Muscle layer of colon (tissue), 2 donors: ENCODE measurements around the gene KAT7.
"Not testable (repeated sequence)": the region's sequence is repeated elsewhere in the genome, so short reads cannot be mapped to it uniquely, and the experiment has no call there.

ENCODE experiments used
- H3K27ac ChIP-seq: one replicate; pipeline ENCODE4 v1.7.0; 2013; ENCODE audit warnings: low read depth, mild to moderate bottlenecking, low read length, moderate library complexity
- H3K27me3 ChIP-seq, 2 donors: one replicate each; pipeline ENCODE4 v1.7.0; 2013; ENCODE audit warnings: low read length in 2 of 2, mild to moderate bottlenecking in 2 of 2; ENCODE audit not compliant: insufficient read depth in 2 of 2, control insufficient read depth in 1 of 2
- H3K36me3 ChIP-seq: one replicate; pipeline ENCODE4 v1.7.0; 2013; ENCODE audit warnings: mild to moderate bottlenecking, low read length; ENCODE audit not compliant: insufficient read depth
- H3K4me1 ChIP-seq: one replicate; pipeline ENCODE4 v1.7.0; 2013; ENCODE audit warnings: mild to moderate bottlenecking, low read length; ENCODE audit not compliant: insufficient read depth
- H3K4me3 ChIP-seq, 2 donors: one replicate each; pipeline ENCODE4 v1.7.0; 2013; ENCODE audit warnings: low read length in 2 of 2, low read depth in 1 of 2, mild to moderate bottlenecking in 1 of 2, moderate library complexity in 1 of 2
- H3K9ac ChIP-seq: one replicate; pipeline ENCODE4 v1.7.0; 2013; ENCODE audit warnings: low read length
- H3K9me3 ChIP-seq: one replicate; pipeline ENCODE4 v1.7.0; 2013; ENCODE audit warnings: mild to moderate bottlenecking, low read length
- donor health status: abdominal sarcoma.
- donor health status: Adenocarcinoma of cecum.

Gene KAT7

GRCh38 chr17:49749730-49750129 is 38.8 kb upstream of the KAT7 start:
- H3K4me1 ChIP-seq = peaks cover 23% of the 10 kb centered on the region
- H3K27ac ChIP-seq = no peak overlapping the region
- H3K36me3 ChIP-seq = peaks cover 5% of the 10 kb centered on the region
- H3K9me3 ChIP-seq = no peaks in the 10 kb centered on the region
- H3K27me3 ChIP-seq = no peaks in the 10 kb centered on the region
- no peak overlapping the region for H3K9ac ChIP-seq
- H3K4me3 ChIP-seq = no peak overlapping the region

DNA sequence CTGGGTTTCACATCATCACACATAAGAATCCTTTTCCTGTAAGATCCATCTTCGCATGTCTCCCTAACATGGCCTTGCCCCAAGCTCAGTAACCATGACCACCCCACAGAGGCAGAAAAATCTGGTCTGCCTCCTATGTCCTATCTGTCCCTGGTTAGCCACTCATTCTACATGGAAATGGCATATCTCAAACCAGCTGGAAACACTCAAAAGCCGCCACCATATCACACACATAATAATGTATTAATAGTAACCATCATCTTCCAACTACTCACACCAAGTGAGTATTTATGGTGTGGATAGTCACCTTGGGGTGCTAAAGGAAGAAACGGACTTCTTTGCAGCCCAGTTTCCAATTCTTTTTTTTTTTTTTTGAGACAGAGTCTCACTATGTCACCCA is 36.0 kb upstream of the KAT7 start:
- Histone ChIP-seq H3K27me3 (no peaks in the 10 kb centered on the region), H3K36me3 (no peaks in the 10 kb centered on the region), H3K9ac (no peak overlapping the region), H3K27ac (no peak overlapping the region), H3K4me1 (peaks cover 14% of the 10 kb centered on the region), H3K9me3 (no peaks in the 10 kb centered on the region), H3K4me3 (no peak overlapping the region)

DNA sequence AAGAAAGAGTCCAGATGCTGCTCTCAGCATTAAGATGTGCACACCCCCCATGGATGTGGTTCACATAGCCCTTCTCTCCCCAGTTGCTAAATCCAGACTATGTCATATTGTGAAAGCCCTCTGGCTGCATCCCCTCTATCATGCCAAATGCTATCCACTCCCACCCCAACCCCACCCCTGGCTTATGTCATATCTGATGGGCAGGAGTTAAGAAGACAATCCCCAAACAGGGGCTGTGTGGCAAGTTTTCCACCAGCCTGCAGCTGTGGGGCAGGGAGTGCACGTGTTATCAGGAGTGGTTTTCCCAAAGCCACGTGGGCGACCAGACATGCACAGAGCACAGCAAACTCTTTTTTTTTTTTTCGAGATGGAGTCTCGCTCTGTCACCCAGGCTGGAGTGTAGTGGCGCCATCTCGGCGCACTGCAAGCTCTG is 34.5 kb upstream of the KAT7 start:
- Histone ChIP-seq H3K27me3 (no peaks in the 10 kb centered on the region), H3K4me3 (no peak overlapping the region), H3K9ac (no peak overlapping the region), H3K9me3 (no peaks in the 10 kb centered on the region), H3K4me1 (peaks cover 14% of the 10 kb centered on the region), H3K27ac (no peak overlapping the region), H3K36me3 (no peaks in the 10 kb centered on the region)

GRCh38 chr17:49755663-49756283 is 32.7 kb upstream of the KAT7 start:
- no peak overlapping the region for H3K9ac ChIP-seq
- no peaks in the 10 kb centered on the region for H3K36me3 ChIP-seq
- no peak overlapping the region for H3K4me3 ChIP-seq
- H3K27me3 ChIP-seq = no peaks in the 10 kb centered on the region
- H3K9me3 ChIP-seq = no peaks in the 10 kb centered on the region
- no peak overlapping the region for H3K27ac ChIP-seq
- peaks cover 31% of the 10 kb centered on the region for H3K4me1 ChIP-seq

GRCh38 chr17:49756323-49757150 is 31.9 kb upstream of the KAT7 start:
- H3K9ac ChIP-seq = no peak overlapping the region
- no peaks in the 10 kb centered on the region for H3K36me3 ChIP-seq
- H3K27ac ChIP-seq = no peak overlapping the region
- H3K4me3 ChIP-seq = no peak overlapping the region
- no peaks in the 10 kb centered on the region for H3K27me3 ChIP-seq
- H3K4me1 ChIP-seq = peaks cover 38% of the 10 kb centered on the region
- H3K9me3 ChIP-seq = no peaks in the 10 kb centered on the region

- Histone ChIP-seq H3K9ac (no peak overlapping the region), H3K4me1 (peaks cover 46% of the 10 kb centered on the region), H3K36me3 (no peaks in the 10 kb centered on the region), H3K27me3 (no peaks in the 10 kb centered on the region), H3K4me3 (no peak overlapping the region), H3K27ac (no peak overlapping the region), H3K9me3 (no peaks in the 10 kb centered on the region)
These were observed 31.2 kb upstream of the KAT7 start for GRCh38 chr17:49757151-49757777.

DNA sequence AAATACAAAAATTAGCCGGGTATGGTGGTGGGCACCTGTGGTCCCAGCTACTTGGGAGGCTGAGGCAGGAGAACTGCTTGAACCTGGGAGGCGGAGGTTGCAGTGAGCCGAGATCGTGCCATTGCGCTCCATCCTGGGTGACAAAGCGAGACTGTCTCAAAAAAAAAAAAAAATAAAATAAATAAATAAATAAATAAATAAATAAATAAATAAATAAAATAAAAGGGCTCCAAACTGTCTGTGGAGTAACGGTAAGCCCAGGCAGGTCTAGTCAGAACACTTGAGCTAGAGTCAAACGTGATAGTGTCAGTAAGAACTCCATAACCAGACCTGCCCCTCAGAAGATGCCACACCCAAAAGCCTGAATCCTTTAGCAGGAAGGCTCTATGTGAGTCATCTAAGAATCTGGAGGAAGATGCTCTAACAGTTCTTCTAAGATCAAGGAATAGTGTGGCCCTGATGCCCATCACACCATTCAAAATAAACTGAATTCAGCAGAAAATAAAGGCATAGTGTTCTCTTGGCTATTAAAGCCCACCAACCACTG is 29.9 kb upstream of the KAT7 start:
- H3K27ac ChIP-seq = peak overlapping the region; percentile 47
- not testable (repeated sequence) for H3K4me3 ChIP-seq, H3K36me3 ChIP-seq, H3K9me3 ChIP-seq, H3K27me3 ChIP-seq, H3K9ac ChIP-seq
- H3K4me1 ChIP-seq = peaks cover 51% of the 10 kb centered on the region

GRCh38 chr17:49759203-49759602 is 29.3 kb upstream of the KAT7 start:
- no peak overlapping the region for H3K4me3 ChIP-seq
- H3K9ac ChIP-seq = no peak overlapping the region
- no peaks in the 10 kb centered on the region for H3K36me3 ChIP-seq
- H3K9me3 ChIP-seq = no peaks in the 10 kb centered on the region
- no peaks in the 10 kb centered on the region for H3K27me3 ChIP-seq
- peak overlapping the region; percentile 47 for H3K27ac ChIP-seq
- peaks cover 51% of the 10 kb centered on the region for H3K4me1 ChIP-seq

- H3K4me1 ChIP-seq = peaks cover 52% of the 10 kb centered on the region
- H3K27ac ChIP-seq = no peak overlapping the region
- no peak overlapping the region for H3K4me3 ChIP-seq
- H3K9ac ChIP-seq = no peak overlapping the region
- H3K9me3 ChIP-seq = no peaks in the 10 kb centered on the region
- H3K27me3 ChIP-seq = no peaks in the 10 kb centered on the region
- H3K36me3 ChIP-seq = no peaks in the 10 kb centered on the region
These were observed 28.2 kb upstream of the KAT7 start for GRCh38 chr17:49760296-49760695.

DNA sequence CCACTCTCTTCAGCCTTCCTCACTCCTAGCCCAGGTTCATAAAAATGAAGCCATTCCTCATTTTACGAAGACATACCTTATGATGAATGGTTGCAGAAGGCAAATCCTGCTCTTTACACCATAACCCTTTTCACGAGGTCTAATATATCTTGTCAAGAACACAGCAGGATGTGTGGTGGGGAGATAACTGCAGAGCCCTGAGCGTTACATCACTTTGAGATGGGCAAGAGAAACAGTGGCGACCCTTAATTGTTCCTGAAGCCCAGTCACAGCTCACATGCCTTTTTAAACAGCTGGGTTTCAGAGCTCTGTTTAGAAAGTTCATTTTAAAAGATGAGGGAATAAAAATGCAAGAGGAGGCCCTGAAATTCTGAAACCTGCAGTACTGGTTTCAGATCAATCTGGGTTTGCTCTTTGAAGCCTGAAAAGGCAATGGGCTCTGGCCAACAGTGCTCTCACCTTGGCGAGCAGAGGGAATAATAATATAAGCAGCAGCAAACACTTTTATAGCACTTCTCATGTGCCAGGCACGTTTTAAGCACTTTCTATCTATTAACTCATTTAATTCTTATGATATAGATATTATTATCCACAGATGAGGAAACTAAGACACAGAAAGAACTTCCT is 27.4 kb upstream of the KAT7 start:
- Histone ChIP-seq H3K36me3 (no peaks in the 10 kb centered on the region), H3K4me3 (no peak overlapping the region), H3K27ac (peak overlapping the region; percentile 21), H3K9ac (no peak overlapping the region), H3K4me1 (peaks cover 45% of the 10 kb centered on the region), H3K27me3 (no peaks in the 10 kb centered on the region), H3K9me3 (no peaks in the 10 kb centered on the region)
